ENCODE data around the gene CCDC159.
A peak's percentile ranks its signal among the peaks of the same experiment; 100 is the strongest.
"Not testable (repeated sequence)": the region's sequence is repeated elsewhere in the genome, so short reads cannot be mapped to it uniquely, and the experiment has no call there.

CCDC159 gene

DNA sequence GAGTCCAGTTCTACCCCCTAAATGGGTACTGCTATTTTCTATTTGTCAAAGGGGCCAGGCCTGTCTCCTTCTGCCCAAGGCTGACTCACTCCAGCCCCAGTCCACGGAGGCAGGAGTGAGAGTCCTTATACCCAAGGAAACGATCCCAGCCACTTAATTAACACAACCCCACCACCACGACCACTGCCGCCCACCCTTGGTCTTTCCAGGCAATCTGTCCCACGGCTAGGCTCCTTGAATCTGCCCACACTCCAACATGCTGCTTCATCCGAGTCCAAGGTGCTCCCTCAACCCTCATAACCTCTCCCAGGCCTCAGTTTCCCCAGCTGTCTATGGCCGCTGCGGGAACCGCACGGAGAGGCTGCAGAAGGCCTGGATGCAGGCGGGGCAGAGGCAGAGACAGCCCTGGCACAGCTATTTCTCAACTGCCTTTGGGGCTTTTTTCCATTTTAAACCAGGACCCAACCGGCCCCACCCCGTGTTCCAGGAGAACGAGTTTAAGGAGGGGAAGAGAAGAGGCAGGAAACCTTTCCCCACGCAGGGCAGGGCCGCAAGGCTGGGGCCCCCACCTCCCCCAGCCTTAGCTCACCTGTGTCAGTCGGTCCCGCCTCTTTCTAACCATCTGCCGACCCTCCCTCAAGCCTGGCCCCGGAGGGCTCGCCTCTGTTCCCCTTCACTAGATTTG, 7.6 kb upstream of the CCDC159 start:
- DNase-seq, result no peak

DNA sequence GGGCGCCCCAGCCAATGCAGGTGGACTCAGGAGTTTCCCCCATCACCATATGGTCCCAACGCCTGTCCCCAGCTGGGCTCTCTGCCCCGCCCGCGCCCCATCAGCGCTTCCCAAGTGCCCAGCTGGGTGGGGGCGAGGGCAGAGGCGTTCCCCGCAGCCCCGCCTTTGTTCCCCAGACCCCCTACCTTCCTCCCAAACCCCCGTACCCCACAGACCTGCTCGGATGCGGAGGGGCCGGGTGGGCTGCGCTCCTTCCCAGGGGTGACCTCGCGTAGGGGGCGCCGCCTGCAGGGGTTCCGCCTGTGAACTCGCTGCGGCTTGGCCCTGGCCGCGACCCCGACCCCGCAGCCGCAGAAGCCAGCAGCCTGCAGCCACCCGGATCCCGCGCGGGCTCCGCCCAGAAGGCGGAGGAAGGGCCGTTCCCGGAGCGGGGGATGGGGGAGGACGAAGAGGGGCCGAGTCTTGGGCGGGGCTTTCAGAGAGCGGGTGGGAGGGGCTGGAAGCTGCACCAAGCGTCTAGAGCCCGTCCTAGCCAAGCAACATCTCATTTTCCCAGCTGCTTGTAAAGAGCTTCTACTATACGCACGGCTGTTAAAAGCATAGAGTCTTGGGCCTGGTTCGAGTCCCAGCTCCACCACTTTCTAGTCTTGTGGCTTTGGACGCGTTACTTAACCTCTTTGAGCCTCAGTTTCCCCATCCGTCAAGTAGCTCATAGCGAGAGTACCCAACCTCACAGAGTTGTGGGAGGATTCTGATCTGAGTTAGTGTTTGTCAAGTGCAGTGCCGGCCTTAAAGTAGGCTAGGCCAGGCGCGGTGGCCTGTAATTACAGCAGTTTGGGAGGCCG, 6.8 kb upstream of the CCDC159 start, which contains the start of gene RAB3D:
Gene RAB3D, minus strand, starts transcription at position 404 of the 845 bp plus-strand sequence. CDS start 2,258 bp downstream, outside the sequence.
- DNase-seq, result peak; percentile 57

DNA sequence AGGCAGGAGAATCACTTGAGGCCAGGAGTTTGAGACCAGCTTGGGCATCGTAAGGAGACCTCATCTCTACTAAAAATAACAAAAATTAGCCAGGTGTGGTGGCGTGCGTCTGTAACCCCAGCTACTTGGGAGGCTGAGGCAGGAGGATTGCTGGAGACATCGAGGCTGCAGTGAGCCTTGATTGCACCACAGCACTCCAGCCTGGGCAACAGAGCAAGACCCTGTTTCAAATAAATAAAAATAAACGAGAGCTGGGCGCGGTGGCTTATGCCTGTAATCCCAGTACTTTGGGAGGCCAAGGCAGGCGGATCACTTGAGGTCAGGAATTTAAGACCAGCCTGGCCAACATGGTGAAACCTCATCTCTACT, 6.2 kb upstream of the CCDC159 start:
- DNase-seq, result not testable (repeated sequence)

DNA sequence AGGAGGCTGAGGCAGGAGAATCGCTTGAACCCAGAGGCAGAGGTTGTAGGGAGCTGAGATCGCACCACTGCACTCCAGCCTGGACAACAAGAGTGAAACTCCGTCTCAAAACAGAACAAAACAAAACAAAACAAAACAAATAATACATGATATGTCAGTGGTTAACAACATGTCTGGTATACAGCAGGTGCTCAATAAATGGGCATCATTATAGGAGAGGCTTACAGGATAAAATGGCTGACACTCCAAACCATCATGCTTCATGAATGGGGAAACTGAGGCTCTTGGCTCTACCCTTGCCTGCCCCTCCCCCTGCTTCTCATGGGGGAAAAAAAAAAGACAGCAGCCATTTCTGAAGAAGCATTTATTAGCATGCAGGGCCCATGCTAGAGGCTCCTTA, 3.9 kb upstream of the CCDC159 start:
- no peak for DNase-seq

DNA sequence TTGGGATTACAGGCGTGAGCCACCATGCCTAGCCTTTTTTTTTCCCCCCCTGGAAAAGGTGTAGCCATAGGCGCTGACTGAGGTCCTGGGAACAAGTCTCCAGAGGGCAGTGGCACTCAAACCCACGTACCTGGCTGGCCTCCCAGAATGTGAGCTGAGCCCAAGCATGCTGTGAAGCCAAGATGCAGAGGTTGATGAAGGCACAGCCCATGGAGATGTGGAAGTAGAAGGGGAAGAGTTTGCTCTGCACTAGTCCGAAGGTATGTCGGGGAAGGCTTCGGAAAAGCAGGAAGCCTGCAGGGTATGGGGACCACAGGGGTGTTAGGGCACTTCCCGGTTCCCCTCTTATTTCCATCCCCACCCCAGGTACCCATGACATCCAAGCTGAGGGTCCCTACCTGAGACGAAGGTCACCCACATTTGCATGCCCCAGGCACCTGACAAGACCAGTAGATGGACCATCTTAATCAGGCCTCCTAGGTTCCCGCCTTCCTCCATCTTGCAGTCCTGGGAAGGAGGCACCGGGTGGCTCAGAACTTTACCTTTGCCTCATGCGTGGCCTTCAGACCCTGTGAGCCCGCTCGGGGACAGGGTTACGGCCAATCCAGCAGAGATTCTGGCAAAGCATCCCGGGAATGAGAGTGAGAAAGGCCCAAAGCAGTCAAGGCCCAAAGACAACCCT, 1.1 kb upstream of the CCDC159 start:
- DNase-seq, result peak; percentile 1

DNA sequence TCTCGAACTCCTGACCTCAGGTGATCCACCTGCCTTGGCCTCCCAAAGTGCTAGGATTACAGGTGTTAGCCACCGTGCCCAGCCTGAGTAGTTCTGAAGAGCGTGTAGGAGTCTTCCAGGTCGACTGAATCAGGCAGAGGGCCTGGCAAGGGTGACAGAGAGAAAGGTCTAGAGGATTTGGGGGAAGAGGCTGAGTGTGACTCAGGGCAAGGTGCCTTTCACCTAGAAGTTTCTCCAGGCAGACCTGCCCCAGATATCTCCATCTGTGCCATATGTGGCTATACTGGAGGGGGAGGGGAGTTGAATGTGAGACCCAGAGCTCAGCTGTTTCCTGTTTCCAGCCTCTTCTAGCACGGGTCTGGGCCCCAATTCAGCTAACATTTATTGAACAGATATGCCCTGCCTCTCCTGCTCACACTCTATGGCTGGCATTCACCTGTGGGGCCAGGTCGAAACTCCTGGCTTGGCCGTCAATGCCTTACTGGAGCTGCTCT, 1.3 kb downstream of the CCDC159 start:
- DNase-seq, result no peak

DNA sequence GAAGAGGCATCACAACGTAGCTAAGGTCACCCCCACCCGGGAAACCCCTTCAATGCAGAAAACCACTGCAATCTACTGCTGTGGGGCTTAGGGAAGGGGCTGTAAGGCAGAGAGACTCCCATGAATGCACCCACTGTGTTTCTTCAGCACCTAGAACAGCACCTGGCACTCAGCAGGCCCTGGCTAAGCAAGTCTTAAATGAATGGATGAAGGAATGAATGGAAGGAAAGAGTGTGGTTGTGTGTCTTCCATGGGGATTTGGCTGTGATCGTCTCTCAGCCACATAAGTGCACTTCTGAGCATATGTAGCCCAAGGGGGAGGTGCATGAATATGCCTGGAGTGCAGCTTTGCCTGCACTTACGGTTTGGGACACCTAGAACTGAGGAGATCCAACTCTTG, 2.9 kb downstream of the CCDC159 start:
- no peak for DNase-seq

DNA sequence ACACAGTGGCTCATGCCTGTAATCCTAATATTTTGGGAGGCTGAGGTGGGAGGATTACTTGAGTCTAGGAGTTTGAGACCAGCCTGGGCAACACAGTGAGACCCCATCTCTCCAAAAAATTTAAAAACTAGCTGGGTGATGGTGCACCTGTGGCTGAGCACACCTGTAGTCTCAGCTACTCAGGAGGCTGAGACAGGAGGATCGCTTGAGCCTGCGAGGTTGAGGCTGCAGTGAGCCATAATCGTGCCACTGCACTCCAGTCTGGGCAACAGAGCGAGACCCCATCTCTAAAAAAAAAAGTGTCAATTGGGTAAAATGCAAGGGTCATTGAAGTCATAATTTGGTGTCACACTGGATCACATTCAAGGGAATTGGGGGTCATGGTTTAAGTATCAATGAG, 7.8 kb downstream of the CCDC159 start:
- DNase-seq, result not testable (repeated sequence)

DNA sequence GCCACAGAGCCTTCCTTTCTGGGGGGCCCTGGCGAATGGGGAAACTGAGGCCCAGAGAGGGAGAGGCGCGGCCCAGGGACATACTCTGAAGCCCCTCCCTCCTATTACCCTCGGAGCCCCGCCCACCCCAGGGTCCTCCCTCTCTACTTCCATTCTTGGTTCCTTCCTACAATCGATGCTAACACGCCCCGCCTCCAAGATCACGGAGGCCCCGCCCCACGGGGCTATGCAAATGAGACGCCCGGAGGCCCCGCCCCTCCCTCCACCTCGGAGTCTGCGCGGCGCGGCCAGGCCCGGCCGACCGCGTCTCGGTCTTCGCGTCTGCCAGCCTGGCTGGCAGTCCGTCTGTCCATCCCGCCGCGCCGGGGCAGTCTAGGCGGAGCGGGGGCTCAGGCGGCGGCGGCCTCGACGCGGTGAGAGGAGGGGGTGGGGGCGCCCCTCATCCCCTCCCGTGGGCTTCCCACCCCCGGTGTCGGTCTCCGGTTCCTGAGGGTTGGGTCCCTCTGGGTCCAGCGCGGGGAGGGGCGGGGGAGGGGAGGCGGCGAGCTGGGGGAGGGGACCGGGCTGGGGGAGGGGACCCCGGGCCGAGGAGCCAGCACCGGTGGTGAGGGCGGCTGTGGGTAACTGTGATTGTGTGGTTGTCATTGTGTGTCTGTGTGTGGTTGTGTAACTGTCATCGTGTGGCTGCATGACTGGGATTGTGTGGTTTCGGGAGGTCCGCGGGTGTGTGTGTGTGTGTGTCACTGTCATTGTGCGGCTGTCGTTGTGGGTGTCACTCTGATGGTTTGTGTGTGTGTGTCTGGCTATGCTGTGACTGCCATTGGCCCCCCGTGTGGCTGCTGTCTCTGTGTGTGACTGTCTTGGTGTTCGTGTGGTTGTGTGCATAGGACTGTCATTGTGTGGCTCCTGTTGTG, 9.1 kb downstream of the CCDC159 start, which contains the start of gene PLPPR2:
Gene PLPPR2, plus strand, starts transcription at position 273 of the 914 bp plus-strand sequence. CDS start 2,242 bp downstream, outside the sequence.
- DNase-seq, result peak; percentile 56

DNA sequence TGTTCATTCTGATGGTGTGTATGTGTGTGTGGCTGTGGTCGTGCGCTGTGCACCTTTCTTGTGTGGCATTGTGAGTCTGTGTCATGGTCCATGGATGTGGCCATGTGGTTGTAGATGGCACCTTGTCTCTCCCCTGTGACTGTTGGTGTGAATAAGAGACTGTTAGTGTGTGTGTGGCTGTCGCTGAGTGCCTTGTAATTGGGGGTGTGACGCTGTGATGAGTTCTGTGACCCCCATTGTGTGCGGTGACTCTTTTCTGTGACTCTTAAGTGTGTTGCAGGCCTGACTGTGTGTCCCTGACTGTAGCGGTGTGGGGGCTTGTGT, 9.7 kb downstream of the CCDC159 start:
- DNase-seq, result no peak

DNA sequence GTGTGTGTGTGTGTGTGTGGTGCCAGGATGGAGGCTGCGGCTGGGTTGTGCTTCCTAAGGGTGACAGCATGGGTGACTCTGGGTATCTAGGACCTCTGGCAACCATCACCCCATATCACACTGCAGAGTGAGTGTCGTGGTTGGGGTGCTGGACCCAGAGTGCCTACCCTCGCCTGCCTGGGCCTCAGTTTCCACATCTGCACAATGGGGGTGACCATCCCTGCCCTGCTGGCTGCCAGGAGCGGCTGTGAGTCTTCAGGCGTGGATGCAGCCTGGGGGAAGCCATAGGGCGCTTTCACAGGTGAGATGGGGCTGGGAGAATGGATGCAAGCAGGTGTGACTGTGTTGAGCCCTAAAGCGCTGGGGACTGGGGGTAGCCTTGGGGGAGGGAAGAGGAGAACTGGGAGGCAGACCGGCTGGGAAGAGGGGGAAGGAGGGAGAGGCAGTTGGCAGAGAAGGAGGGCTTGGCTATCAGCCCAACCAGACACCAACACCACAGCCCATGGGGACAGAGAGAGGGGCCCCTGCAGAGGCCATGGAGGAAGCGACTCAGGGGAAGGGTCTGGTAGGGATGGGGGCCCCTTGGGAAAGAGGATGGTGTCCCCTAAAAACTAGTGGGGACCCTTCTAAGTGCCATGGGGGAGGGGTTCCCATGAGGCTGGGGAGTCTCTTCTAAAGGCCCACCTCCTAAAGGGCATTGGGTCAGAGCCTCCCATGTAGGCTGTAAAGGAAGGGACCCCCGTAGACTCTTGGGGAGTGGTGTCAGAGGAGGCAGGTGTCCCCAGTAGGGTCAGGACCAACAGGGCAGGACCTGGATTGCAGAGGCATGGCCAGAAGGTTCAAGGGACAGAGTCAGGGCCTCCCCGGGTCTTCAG, 10.6 kb downstream of the CCDC159 start:
- no peak for DNase-seq

DNA sequence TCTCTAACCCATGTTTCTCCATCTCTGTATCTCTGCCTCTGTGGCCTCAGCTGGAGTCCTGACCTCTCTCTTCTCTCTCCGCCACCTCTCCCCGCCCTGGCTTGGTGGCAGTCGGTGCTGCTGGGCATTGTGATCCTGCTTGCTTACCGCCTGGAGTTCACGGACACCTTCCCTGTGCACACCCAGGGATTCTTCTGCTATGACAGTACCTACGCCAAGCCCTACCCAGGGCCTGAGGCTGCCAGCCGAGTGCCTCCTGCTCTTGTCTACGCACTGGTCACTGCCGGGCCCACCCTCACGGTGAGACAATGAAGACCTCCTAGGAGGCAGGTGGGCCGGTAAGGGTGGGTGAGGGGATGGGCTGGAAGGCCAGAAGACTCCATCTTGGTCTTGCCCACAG, 13.1 kb downstream of the CCDC159 start:
- DNase-seq, result no peak

DNA sequence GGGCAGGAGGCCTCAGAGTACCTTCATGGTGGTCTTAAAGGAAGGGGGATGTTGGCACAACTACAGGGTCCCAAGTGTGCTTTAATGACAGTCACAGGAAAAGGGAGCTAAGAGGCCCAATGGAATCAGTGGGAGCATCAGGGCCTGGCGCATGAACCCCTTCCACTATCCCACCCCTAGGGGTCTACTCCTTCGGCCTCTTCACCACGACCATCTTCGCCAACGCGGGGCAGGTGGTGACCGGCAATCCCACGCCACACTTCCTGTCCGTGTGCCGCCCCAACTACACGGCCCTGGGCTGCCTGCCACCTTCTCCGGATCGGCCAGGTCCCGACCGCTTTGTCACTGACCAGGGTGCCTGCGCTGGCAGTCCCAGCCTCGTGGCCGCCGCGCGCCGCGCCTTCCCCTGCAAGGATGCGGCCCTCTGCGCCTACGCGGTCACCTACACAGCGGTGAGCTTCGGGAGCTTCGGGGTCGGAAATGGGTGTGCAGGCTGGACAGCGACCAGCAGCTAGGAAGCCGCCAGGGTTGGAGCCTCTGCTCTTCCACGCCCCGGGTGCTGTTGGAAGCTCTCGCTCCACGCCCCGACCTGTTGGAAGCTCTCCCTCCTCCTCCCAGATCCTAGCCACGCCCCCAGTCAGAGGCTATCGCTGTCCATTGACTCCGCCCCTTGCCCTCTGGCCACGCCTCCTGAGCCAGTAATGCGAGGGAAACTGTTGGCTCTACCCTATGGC, 14.9 kb downstream of the CCDC159 start:
- DNase-seq, result no peak

DNA sequence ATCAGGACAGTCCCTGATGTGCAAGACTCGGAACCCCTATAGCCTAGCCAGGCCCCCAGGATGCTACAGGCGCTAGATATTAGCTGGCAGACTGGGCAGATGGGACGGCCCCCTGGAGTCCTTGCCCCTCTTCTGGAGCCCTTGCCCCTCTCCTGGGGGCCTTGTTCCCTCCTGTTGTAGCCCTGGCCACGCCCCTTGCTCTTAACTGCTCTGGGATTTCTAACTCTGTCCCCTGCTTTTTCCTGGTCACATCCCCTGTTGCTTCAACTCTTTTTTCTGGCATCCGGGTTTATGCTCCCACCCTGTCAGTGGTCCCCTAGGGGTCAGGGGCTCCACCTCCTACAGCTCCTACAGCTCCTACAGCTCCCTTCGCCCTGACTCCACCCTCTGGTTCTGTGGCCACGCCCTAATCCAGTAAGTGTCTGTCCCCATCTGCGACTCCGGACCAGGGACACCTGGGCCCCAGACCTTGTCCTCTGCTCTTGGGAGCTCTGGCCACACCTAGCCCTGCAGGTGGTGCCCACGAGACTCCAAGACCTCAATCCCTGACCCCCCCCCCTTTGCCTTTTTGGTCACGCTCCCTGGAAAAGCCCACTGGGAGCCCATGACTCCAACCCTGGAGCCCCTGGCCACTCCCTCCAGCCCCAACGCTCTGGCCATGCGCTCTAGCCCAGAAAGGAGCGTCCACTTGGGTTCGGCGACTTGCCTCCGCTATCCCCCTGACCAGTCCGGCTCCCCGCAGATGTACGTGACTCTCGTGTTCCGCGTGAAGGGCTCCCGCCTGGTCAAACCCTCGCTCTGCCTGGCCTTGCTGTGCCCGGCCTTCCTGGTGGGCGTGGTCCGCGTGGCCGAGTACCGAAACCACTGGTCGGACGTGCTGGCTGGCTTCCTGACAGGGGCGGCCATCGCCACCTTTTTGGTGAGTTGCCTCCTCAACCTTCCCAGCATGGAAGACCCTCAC, 15.7 kb downstream of the CCDC159 start:
- DNase-seq, result no peak

DNA sequence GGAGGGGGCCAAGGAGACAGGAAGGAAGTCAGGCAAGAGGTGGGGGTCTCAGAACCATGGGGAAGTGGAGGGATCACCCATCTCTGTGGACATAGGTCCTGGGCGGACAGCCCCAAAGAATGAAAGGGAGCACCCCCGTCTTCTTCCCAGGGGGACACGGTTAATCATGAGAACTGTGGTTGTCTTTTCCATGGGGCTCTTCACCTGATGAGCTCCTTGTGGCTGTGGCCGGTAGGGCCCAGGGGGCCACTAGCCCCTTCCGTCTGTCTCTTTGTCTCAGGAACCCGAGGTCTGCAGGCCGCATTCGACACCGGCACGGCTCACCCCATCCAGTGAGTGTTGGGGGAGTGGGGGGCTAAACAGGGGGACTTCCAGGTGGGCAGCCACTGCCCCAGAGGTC, 17.6 kb downstream of the CCDC159 start:
- DNase-seq, result no peak

DNA sequence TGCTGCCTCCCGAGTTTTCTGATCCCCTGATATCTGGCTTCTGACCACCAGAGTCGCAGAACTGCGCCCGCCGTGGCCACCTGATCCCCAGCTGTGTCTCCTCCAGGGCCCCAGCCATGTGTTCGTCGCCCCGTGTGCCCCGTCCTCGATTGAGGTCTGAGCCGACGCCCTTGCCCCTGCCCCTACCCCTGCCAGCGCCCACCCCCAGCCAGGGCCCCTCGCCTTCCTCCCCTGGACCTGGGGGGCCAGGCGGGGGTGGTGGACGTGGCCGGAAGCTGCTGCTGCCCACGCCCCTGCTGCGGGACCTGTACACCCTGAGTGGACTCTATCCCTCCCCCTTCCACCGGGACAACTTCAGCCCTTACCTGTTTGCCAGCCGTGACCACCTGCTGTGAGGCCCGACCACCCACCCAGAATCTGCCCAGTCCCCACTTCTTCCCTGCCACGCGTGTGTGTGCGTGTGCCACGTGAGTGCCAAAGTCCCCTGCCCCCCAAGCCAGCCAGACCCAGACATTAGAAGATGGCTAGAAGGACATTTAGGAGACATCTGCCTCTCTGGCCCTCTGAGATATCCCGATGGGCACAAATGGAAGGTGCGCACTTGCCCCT, 18.1 kb downstream of the CCDC159 start:
- no peak for DNase-seq

DNA sequence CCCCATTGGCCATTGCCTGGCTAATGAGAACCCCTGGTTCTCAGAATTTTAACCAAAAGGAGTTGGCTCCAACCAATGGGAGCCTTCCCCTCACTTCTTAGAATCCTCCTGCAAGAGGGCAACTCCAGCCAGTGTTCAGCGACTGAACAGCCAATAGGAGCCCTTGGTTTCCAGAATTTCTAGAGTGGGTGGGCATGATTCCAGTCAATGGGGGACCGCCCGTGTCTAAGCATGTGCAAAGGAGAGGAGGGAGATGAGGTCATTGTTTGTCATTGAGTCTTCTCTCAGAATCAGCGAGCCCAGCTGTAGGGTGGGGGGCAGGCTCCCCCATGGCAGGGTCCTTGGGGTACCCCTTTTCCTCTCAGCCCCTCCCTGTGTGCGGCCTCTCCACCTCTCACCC, 18.6 kb downstream of the CCDC159 start:
- DNase-seq, result no peak

DNA sequence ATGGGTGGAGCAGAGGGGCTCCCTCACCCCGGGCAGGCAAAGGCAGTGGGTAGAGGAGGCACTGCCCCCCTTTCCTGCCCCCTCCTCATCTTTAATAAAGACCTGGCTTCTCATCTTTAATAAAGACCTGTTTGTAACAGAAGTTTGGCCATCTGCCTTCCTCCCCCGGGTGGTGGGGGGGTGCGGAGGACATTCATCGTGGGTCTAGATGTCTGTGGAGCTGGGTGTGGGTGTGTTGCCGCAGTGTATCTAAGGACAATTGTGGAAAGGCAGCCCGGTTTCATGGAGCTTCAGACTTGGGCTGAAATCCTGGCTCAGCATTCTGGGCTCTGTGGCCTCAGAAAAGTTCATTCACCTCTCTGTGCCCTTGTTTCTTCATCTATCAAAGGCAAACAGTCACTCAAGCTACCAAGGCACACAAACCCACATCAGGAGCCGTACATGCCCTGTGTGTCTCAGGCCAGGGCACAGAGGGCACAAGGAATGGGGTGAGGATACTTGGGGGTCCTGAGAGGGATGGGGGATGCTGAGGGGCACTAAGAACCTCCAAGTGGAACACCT, 19.3 kb downstream of the CCDC159 start:
- no peak for DNase-seq

DNA sequence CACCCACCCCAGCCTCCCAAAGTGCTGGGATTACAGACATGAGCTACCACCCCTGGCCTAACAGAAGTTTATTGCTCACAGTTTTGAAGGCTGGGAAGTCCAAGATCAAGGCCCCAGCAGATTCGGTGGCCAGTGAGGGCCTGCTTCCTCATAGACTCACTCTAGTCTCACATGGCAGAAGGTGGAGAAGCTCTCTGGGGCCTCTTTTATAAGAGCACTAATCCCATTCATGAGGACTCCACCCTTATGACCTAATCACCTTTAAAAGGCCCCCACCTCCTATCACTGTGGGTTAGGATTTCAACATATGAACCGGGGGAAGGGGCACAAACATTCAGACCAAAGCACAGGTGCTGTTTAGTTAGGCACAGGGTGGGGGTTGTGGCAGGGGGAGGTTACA, 21.2 kb downstream of the CCDC159 start:
- DNase-seq, result no peak

Data from SHP77 treated with DMSO at 0.1 percent for 48 hours (cell line).